RWPE2 (cell line): Measurements from ENCODE around the gene GP5.

Experiments used
- ATAC-seq: fragments of 200-7000 bp; cut with Tn5 transposase; 3 replicates; pipeline ENCODE4 v1.9.1; 2021; ENCODE audit warnings: low read depth
- DNase-seq: peaks from one replicate; pipeline ENCODE4 v3.0.0-alpha.2; 2020; ENCODE audit warnings: low spot score
- H3K27ac ChIP-seq: fragments of 450-650 bp; 2 replicates; pipeline ENCODE4 v1.5.1; 2017; ENCODE audit warnings: mild to moderate bottlenecking; ENCODE audit not compliant: poor library complexity, severe bottlenecking
- H3K27me3 ChIP-seq: fragments of 250-450 bp; sonication (Bioruptor Pico); 2 replicates; pipeline ENCODE4 v1.5.1; 2021; ENCODE audit warnings: mild to moderate bottlenecking, moderate library complexity; ENCODE audit not compliant: insufficient read depth, poor library complexity, severe bottlenecking
- H3K36me3 ChIP-seq: fragments of 250-450 bp; sonication (Bioruptor Pico); 2 replicates; pipeline ENCODE4 v1.5.1; 2020; ENCODE audit warnings: low read depth, mild to moderate bottlenecking, moderate library complexity
- H3K4me1 ChIP-seq: fragments of 250-450 bp; sonication (Bioruptor Pico); 2 replicates; pipeline ENCODE4 v1.5.1; 2021; ENCODE audit warnings: mild to moderate bottlenecking, moderate library complexity; ENCODE audit not compliant: insufficient read depth, poor library complexity, severe bottlenecking
- H3K4me3 ChIP-seq: fragments of 250-450 bp; sonication (Bioruptor Pico); 2 replicates; pipeline ENCODE4 v1.5.1; 2021; ENCODE audit warnings: mild to moderate bottlenecking, moderate library complexity; ENCODE audit not compliant: severe bottlenecking
- H3K9me3 ChIP-seq: fragments of 250-450 bp; sonication (Bioruptor Pico); 2 replicates; pipeline ENCODE4 v1.5.1; 2021; ENCODE audit warnings: mild to moderate bottlenecking, moderate library complexity; ENCODE audit not compliant: severe bottlenecking
- CTCF ChIP-seq: fragments of 450-650 bp; IDR thresholded peaks from one replicate; pipeline ENCODE4 v1.5.1; 2017; ENCODE audit warnings: mild to moderate bottlenecking, moderate library complexity; ENCODE audit not compliant: poor library complexity, severe bottlenecking

The GP5 gene

GRCh38 chr3:194399166-194399565, at the start of gene GP5:
GP5 (minus strand) TSS chr3:194399266; CDS start chr3:194398282, 984 bp downstream.
- no peak for DNase-seq
- Histone ChIP-seq H3K27me3 (peaks cover 7% of the 10 kb centered on the region), H3K4me3 (no peak within 1 kb of the TSS), H3K4me1 (no peaks in the 10 kb centered on the region), H3K36me3 (peaks cover 14% of the 10 kb centered on the region), H3K9me3 (no peaks in the 10 kb centered on the region), H3K27ac (no peak within 1 kb of the TSS)
- ATAC-seq: 0 out of 3 replicates have a peak, but pooled peaks have one; percentile 13
- TF ChIP-seq CTCF: no peak

- DNase-seq (no peak), ATAC-seq (no peak)
- TF ChIP-seq CTCF: no peak
- H3K27ac ChIP-seq: no peak overlapping the region
- H3K9me3 ChIP-seq: no peaks in the 10 kb centered on the region
- H3K4me1 ChIP-seq: no peaks in the 10 kb centered on the region
- H3K36me3 ChIP-seq: peaks cover 100% of the 10 kb centered on the region
- no peak overlapping the region for H3K4me3 ChIP-seq
- H3K27me3 ChIP-seq: no peaks in the 10 kb centered on the region
Observed at GRCh38 chr3:194447657-194448056, 48.6 kb upstream of the GP5 start.

- no peak for DNase-seq
- H3K27ac ChIP-seq: no peak overlapping the region
- no peaks in the 10 kb centered on the region for H3K4me1 ChIP-seq
- no peak overlapping the region for H3K4me3 ChIP-seq
- no peak for ATAC-seq
- no peak for TF ChIP-seq CTCF
- no peaks in the 10 kb centered on the region for H3K9me3 ChIP-seq
- peaks cover 100% of the 10 kb centered on the region for H3K36me3 ChIP-seq
- no peaks in the 10 kb centered on the region for H3K27me3 ChIP-seq
Observed at GRCh38 chr3:194447161-194447560, 48.1 kb upstream of the GP5 start.

GRCh38 chr3:194446754-194447153, 47.7 kb upstream of the GP5 start:
- no peak for DNase-seq
- no peak for TF ChIP-seq CTCF
- Histone ChIP-seq H3K36me3 (peaks cover 100% of the 10 kb centered on the region), H3K9me3 (no peaks in the 10 kb centered on the region), H3K27me3 (no peaks in the 10 kb centered on the region), H3K4me3 (no peak overlapping the region), H3K4me1 (no peaks in the 10 kb centered on the region), H3K27ac (no peak overlapping the region)
- no peak for ATAC-seq

- no peaks in the 10 kb centered on the region for H3K9me3 ChIP-seq
- ATAC-seq: no peak
- DNase-seq: no peak
- no peaks in the 10 kb centered on the region for H3K27me3 ChIP-seq
- TF ChIP-seq CTCF: no peak
- H3K4me1 ChIP-seq: no peaks in the 10 kb centered on the region
- H3K27ac ChIP-seq: no peak overlapping the region
- peaks cover 100% of the 10 kb centered on the region for H3K36me3 ChIP-seq
- no peak overlapping the region for H3K4me3 ChIP-seq
Observed at GRCh38 chr3:194446172-194446571, 47.1 kb upstream of the GP5 start.
